H1 (cell line): Measurements from ENCODE around the gene PROCR. TPM values are rescaled to one million over a fixed set of nuclear protein-coding genes. Genes with fewer than 3 reads are reported as not detected.

Experiments used
- CTCF ChIA-PET: fragments of 300-600 bp; sonication (Branson Sonifier 250); formaldehyde crosslinking; loops from one replicate; lab custom pipeline; 2021; ENCODE audit not compliant: partially characterized antibody; lab: Charles Lee
- POLR2A ChIA-PET: fragments of 300-600 bp; sonication (Branson Sonifier 250); formaldehyde crosslinking; loops from one replicate; lab custom pipeline; 2021; ENCODE audit warnings: inconsistent platforms; ENCODE audit not compliant: partially characterized antibody; lab: Charles Lee
- DNase-seq, 2 experiments: peaks; one replicate each; pipeline versions ENCODE4 v3.0.0 to v3.0.0-alpha.2; 2010 to 2022; ENCODE audit warnings: low spot score in 2 of 2, low read depth in 1 of 2, mixed read lengths in 1 of 2
- FAIRE-seq: peaks from 2 replicates; lab custom pipeline; 2011; peaks lifted over from hg19 to GRCh38; lab: Jason Lieb, UNC
- H2AFZ ChIP-seq: 2 replicates; pipeline ENCODE4 v1.8.1; 2012; ENCODE audit warnings: low read length, inconsistent platforms
- H2AK5ac ChIP-seq: 2 replicates; pipeline ENCODE4 v1.6.1; 2013; ENCODE audit warnings: low read depth, low read length
- H2BK120ac ChIP-seq: replicated peaks from 2 replicates; pipeline ENCODE3; 2013; ENCODE audit warnings: low read depth, low read length, inconsistent platforms
- H2BK12ac ChIP-seq: 2 replicates; pipeline ENCODE4 v1.6.1; 2013; ENCODE audit warnings: low read depth, low read length
- H2BK15ac ChIP-seq: 2 replicates; pipeline ENCODE4 v1.6.1; 2013; ENCODE audit warnings: low read length
- H2BK20ac ChIP-seq: 2 replicates; pipeline ENCODE4 v1.6.1; 2013; ENCODE audit warnings: low read length
- H2BK5ac ChIP-seq: 2 replicates; pipeline ENCODE4 v1.6.1; 2013; ENCODE audit warnings: low read depth, low read length
- H3K14ac ChIP-seq: 2 replicates; pipeline ENCODE4 v1.6.1; 2013; ENCODE audit warnings: inconsistent platforms; ENCODE audit not compliant: insufficient read length
- H3K18ac ChIP-seq: 2 replicates; pipeline ENCODE4 v1.6.1; 2013; ENCODE audit warnings: low read length; ENCODE audit errors: extremely low read depth
- H3K23ac ChIP-seq: 2 replicates; pipeline ENCODE4 v1.6.1; 2013; ENCODE audit warnings: inconsistent platforms; ENCODE audit not compliant: insufficient read length
- H3K23me2 ChIP-seq: 2 replicates; pipeline ENCODE4 v1.6.1; 2013; ENCODE audit warnings: low read depth, low read length
- H3K27ac ChIP-seq: 2 replicates; pipeline ENCODE4 v1.6.1; 2011; ENCODE audit warnings: low read depth, low read length, inconsistent platforms
- H3K27me3 ChIP-seq, 4 experiments: replicated peaks in 1 of 4; 1 replicate in 1 of 4; 2 replicates in 3 of 4; pipeline versions ENCODE4 v1.6.1 to v1.8.1; 2011 to 2013; ENCODE audit warnings: low read length in 3 of 4, mild to moderate bottlenecking in 3 of 4, inconsistent platforms in 2 of 4, mixed read lengths in 2 of 4, moderate library complexity in 1 of 4; ENCODE audit not compliant: control insufficient read depth in 3 of 4, insufficient read depth in 3 of 4; ENCODE audit errors: extremely low read depth in 1 of 4
- H3K36me3 ChIP-seq, 4 experiments: 2 replicates each; pipeline versions ENCODE4 v1.6.1 to v1.8.1; 2011 to 2013; ENCODE audit warnings: mild to moderate bottlenecking in 4 of 4, low read length in 3 of 4, moderate library complexity in 2 of 4, control low read depth in 1 of 4, inconsistent platforms in 1 of 4; ENCODE audit not compliant: insufficient read depth in 4 of 4, control insufficient read depth in 2 of 4
- H3K4ac ChIP-seq: replicated peaks from 2 replicates; pipeline ENCODE3; 2013; ENCODE audit warnings: low read length, low read depth, mixed read lengths, inconsistent platforms; ENCODE audit not compliant: insufficient read length
- H3K4me1 ChIP-seq, 4 experiments: replicated peaks in 1 of 4; 1 replicate in 1 of 4; 2 replicates in 3 of 4; pipeline versions ENCODE4 v1.6.1 to v1.8.1; 2011 to 2013; ENCODE audit warnings: low read length in 3 of 4, inconsistent platforms in 2 of 4, mixed read lengths in 1 of 4; ENCODE audit not compliant: insufficient read depth in 4 of 4, control insufficient read depth in 3 of 4
- H3K4me2 ChIP-seq, 2 experiments: 2 replicates each; pipeline versions ENCODE4 v1.6.1 to v1.8.1; 2011 to 2013; ENCODE audit warnings: low read depth in 2 of 2, low read length in 2 of 2, control low read depth in 1 of 2, inconsistent platforms in 1 of 2, mild to moderate bottlenecking in 1 of 2; ENCODE audit not compliant: insufficient read depth in 1 of 2
- H3K4me3 ChIP-seq, 4 experiments: fragments of 200-600, 300-600 bp in 1 of 4; sonication (generic), shearing (Covaris generic), sonication (Bioruptor Twin) in 1 of 4; 2 replicates each; pipeline versions ENCODE4 v1.5.1 to v1.8.1; 2011 to 2016; ENCODE audit warnings: low read length in 4 of 4, low read depth in 3 of 4, control low read depth in 2 of 4, inconsistent platforms in 2 of 4, mild to moderate bottlenecking in 2 of 4, mixed read lengths in 1 of 4, moderate library complexity in 1 of 4; ENCODE audit not compliant: insufficient read depth in 2 of 4; ENCODE audit errors: extremely low read depth in 1 of 4
- H3K56ac ChIP-seq: replicated peaks from 2 replicates; pipeline ENCODE3; 2013; ENCODE audit warnings: low read depth, mild to moderate bottlenecking, mixed read lengths, low read length, inconsistent platforms; ENCODE audit not compliant: insufficient read length
- H3K79me1 ChIP-seq: 2 replicates; pipeline ENCODE4 v1.6.1; 2013; ENCODE audit warnings: low read depth, low read length, control low read depth
- H3K79me2 ChIP-seq, 2 experiments: 2 replicates each; pipeline versions ENCODE4 v1.6.1 to v1.8.1; 2012 to 2013; ENCODE audit warnings: low read length in 2 of 2, mild to moderate bottlenecking in 2 of 2, inconsistent platforms in 1 of 2; ENCODE audit not compliant: insufficient read depth in 2 of 2, control insufficient read depth in 1 of 2
- H3K9ac ChIP-seq, 4 experiments: replicated peaks in 1 of 4; 1 replicate in 1 of 4; 2 replicates in 3 of 4; pipeline versions ENCODE4 v1.6.1 to v1.8.1; 2011 to 2013; ENCODE audit warnings: low read depth in 3 of 4, low read length in 3 of 4, control low read depth in 2 of 4, mild to moderate bottlenecking in 2 of 4, moderate library complexity in 2 of 4, inconsistent platforms in 1 of 4; ENCODE audit errors: extremely low read depth in 1 of 4
- H3K9me3 ChIP-seq, 2 experiments: 2 replicates each; pipeline versions ENCODE4 v1.6.1 to v1.8.1; 2012 to 2013; ENCODE audit warnings: mild to moderate bottlenecking in 2 of 2, moderate library complexity in 2 of 2, control low read depth in 1 of 2, inconsistent platforms in 1 of 2, low read depth in 1 of 2, low read length in 1 of 2, mixed read lengths in 1 of 2; ENCODE audit not compliant: insufficient read depth in 2 of 2
- H4K20me1 ChIP-seq, 2 experiments: replicated peaks in 1 of 2; 2 replicates each; pipeline versions ENCODE3 to v1.8.1; 2011 to 2013; ENCODE audit warnings: inconsistent platforms in 2 of 2, low read length in 2 of 2, mild to moderate bottlenecking in 1 of 2; ENCODE audit not compliant: insufficient read depth in 2 of 2, control insufficient read depth in 1 of 2
- H4K5ac ChIP-seq: 2 replicates; pipeline ENCODE4 v1.6.1; 2013; ENCODE audit warnings: low read length, low read depth, mixed read lengths, inconsistent platforms; ENCODE audit not compliant: insufficient read length
- H4K8ac ChIP-seq: 2 replicates; pipeline ENCODE4 v1.8.0; 2013; ENCODE audit warnings: mild to moderate bottlenecking, moderate library complexity, low read length, inconsistent platforms; ENCODE audit not compliant: insufficient read depth; ENCODE audit errors: extremely low read depth
- H4K91ac ChIP-seq: replicated peaks from 2 replicates; pipeline ENCODE3; 2013; ENCODE audit warnings: low read length, mixed read lengths, inconsistent platforms; ENCODE audit not compliant: insufficient read length
- BRCA1 ChIP-seq: IDR thresholded peaks from 2 replicates; pipeline ENCODE4 v1.6.1; 2012; ENCODE audit warnings: low read depth, low read length, improper control_type of control experiment
- CREB1 ChIP-seq: IDR thresholded peaks from 2 replicates; pipeline ENCODE4 v1.6.1; 2012; ENCODE audit warnings: inconsistent platforms
- EZH2 ChIP-seq: fragments of 200-600 bp; sonication (generic); IDR thresholded peaks from 2 replicates; pipeline ENCODE4 v1.7.1; 2012; ENCODE audit warnings: low read depth, mild to moderate bottlenecking, moderate library complexity, low read length, inconsistent platforms; ENCODE audit not compliant: severe bottlenecking
- GABPA ChIP-seq: IDR thresholded peaks from 2 replicates; pipeline ENCODE4 v1.6.1; 2011; ENCODE audit warnings: mild to moderate bottlenecking, low read length, moderate library complexity, borderline replicate concordance; ENCODE audit not compliant: insufficient read depth
- PHF8 ChIP-seq: fragments of 200-600 bp; sonication (generic); conservative IDR thresholded peaks from 2 replicates; pipeline ENCODE4 v1.7.1; 2012; ENCODE audit warnings: low read depth, mild to moderate bottlenecking, inconsistent platforms, low read length, moderate library complexity
- POLR2AphosphoS5 ChIP-seq: IDR thresholded peaks from 2 replicates; pipeline ENCODE4 v1.6.1; 2011; ENCODE audit warnings: low read depth, low read length
- RFX5 ChIP-seq: IDR thresholded peaks from 2 replicates; pipeline ENCODE4 v1.6.1; 2011; ENCODE audit warnings: low read depth, low read length, improper control_type of control experiment, borderline replicate concordance
- SIX5 ChIP-seq: IDR thresholded peaks from 2 replicates; pipeline ENCODE4 v1.6.1; 2011; ENCODE audit warnings: mild to moderate bottlenecking, low read depth, low read length
- TAF1 ChIP-seq: IDR thresholded peaks from 2 replicates; pipeline ENCODE4 v1.6.1; 2011; ENCODE audit warnings: mild to moderate bottlenecking, low read depth, low read length
- WGBS, 2 experiments: shearing (Covaris generic) in 1 of 2; methylation state at CpG; one replicate each; pipeline versions ENCODE4 v1.1.6 to v1.1.7; 2013 to 2015; ENCODE audit warnings: low lambda C conversion rate in 2 of 2, mixed read lengths in 2 of 2, inconsistent platforms in 1 of 2, low coverage in 1 of 2, missing lambda C conversion rate in 1 of 2; ENCODE audit not compliant: insufficient replicate concordance in 2 of 2, insufficient coverage in 1 of 2, insufficient read length in 1 of 2; ENCODE audit errors: extremely low coverage in 1 of 2, missing lambda C conversion rate in 1 of 2; 5-methylcytosine and 5-hydroxymethylcytosine counted together
- polyA plus RNA-seq, 7 experiments: library from polyadenylated mRNA; depleted of rRNA in 3 of 7; stranded (reverse) in 5 of 7; unstranded in 2 of 7; fragments of >200 nt in 5 of 7; fragments of 200-250 nt in 2 of 7; gene quantifications; 1 replicate in 5 of 7; 2 replicates in 1 of 7; 4 replicates in 1 of 7; pipeline versions ENCODE4 v1.2.1 to v1.2.3, GENCODE V29; 2011 to 2013; ENCODE audit warnings: missing spikeins in 2 of 7, mixed read lengths in 2 of 7
- total RNA-seq: library from RNA; stranded (reverse); fragmentation: NEBNext Ultra II Directional; extraction: Animal tissue kit (Norgen Biotek cat#: 25700); gene quantifications from 2 replicates; pipeline ENCODE4 v1.2.1, GENCODE V29; 2021
- TF ChIP-seq, protein P1 (sequence below): IDR thresholded peaks from 2 replicates; pipeline ENCODE4 v1.6.1; 2012; ENCODE audit warnings: inconsistent platforms
- TF ChIP-seq, protein P2 (sequence below): IDR thresholded peaks from 2 replicates; pipeline ENCODE4 v1.6.1; 2012; ENCODE audit warnings: inconsistent platforms

The PROCR gene
- total and polyA plus RNA-seq, 2 of the 8 experiments (the other 6 are each of a cell fraction or from before 2014, with no cell fraction given) = 21.3 to 42.9 TPM

DNA sequence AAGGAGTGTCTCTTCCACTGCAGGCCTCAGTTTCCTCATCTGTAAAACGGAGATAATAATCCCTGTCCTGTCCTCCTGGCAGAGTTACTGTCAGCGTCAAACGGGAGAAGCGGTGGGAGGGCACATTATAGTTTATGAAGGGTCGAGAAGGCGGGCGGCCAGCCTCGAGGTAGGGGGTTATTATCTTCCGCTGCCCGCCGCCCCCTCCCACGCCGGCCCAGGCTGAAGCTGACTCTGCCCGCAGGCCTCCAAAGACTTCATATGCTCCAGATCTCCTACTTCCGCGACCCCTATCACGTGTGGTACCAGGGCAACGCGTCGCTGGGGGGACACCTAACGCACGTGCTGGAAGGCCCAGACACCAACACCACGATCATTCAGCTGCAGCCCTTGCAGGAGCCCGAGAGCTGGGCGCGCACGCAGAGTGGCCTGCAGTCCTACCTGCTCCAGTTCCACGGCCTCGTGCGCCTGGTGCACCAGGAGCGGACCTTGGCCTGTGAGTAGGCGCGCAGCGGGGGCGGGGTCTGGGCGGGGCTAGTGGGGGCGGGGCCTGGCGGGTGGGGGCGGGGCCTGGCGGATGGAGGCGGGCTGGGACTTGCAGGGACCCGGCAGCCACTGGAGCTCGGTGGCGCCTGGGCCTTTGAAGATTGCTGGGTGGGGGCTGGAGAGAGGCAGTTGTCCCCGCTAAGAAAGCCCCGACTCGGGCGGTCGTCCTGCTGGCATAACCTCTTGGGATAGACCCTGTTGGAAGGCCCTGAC is 2.8 kb downstream of the PROCR start:
- Histone ChIP-seq H4K20me1 (no peaks in the 10 kb centered on the region), H3K4me1 (peaks cover 0 to 14% (median 8%) of the 10 kb centered on the region in 4 experiments; a peak in 6 of 7 replicates), H3K36me3 (no peaks in the 10 kb centered on the region), H3K9ac (no peak overlapping the region), H2AK5ac (peak overlapping the region; percentile 75; the same call in 1 of the 2 replicates), H2BK5ac (no peak overlapping the region; the same call in 1 of the 2 replicates), H3K23me2 (peaks cover 6% of the 10 kb centered on the region; the same call in 1 of the 2 replicates), H2BK20ac (peak overlapping the region; percentile 80; the same call in 1 of the 2 replicates), H3K56ac (no peak overlapping the region), H4K91ac (peak overlapping the region; percentile 89), H3K79me1 (no peaks in the 10 kb centered on the region), H3K23ac (no peak overlapping the region), H2BK15ac (peak overlapping the region; percentile 88), H3K4me3 (0 out of 8 replicates have a peak overlapping the region, but pooled peaks of 1 of the 4 experiments have one; percentile 23), H3K27ac (no peak overlapping the region), H2BK12ac (peak overlapping the region; percentile 87), H3K4ac (peak overlapping the region; percentile 44), H3K79me2 (no peaks in the 10 kb centered on the region), H3K27me3 (peaks cover 0 to 2% (median 0%) of the 10 kb centered on the region in 4 experiments; a peak in 2 of 7 replicates), H3K18ac (no peak overlapping the region; the same call in 1 of the 2 replicates), H2AFZ (no peak overlapping the region; the same call in 1 of the 2 replicates), H3K14ac (no peak overlapping the region), H3K4me2 (peak overlapping the region; percentile 22 to 58), H4K5ac (no peak overlapping the region), H4K8ac (peak overlapping the region; percentile 80; the same call in 1 of the 2 replicates), H3K9me3 (no peaks in the 10 kb centered on the region), H2BK120ac (no peak overlapping the region)
- no peak for FAIRE-seq
- POLR2A ChIA-PET = interaction anchor here (0.6 kb wide), 1 partner anchor 10 kb away, joined by 3 read pairs; no protein-coding TSS in a partner anchor
- CTCF ChIA-PET = interaction anchor here (0.6 to 1.3 kb wide), 2 partner anchors 30 to 34 kb away, joined by 3 to 4 read pairs; no protein-coding TSS in a partner anchor
- WGBS, 2 experiments = 81% methylated on average over 37 of the region's 49 CpGs; no CpG with 5 or more reads in 1 of the 2 experiments
- DNase-seq = peak in 1 of 2 experiments; percentile 74
- TF ChIP-seq POLR2AphosphoS5 = no peak
- TF ChIP-seq, protein P1, sequence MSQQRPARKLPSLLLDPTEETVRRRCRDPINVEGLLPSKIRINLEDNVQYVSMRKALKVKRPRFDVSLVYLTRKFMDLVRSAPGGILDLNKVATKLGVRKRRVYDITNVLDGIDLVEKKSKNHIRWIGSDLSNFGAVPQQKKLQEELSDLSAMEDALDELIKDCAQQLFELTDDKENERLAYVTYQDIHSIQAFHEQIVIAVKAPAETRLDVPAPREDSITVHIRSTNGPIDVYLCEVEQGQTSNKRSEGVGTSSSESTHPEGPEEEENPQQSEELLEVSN = peak; percentile 76
- TF ChIP-seq CREB1 = no peak
- TF ChIP-seq SIX5 = no peak
- TF ChIP-seq, protein P2, sequence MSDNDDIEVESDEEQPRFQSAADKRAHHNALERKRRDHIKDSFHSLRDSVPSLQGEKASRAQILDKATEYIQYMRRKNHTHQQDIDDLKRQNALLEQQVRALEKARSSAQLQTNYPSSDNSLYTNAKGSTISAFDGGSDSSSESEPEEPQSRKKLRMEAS = peak; percentile 91
- TF ChIP-seq EZH2 = no peak
- no peak for TF ChIP-seq BRCA1
- no peak for TF ChIP-seq PHF8
- no peak for TF ChIP-seq RFX5
- TF ChIP-seq GABPA = 0 out of 2 replicates have a peak, but pooled peaks have one; percentile 35
- no peak for TF ChIP-seq TAF1
